ENCODE data around the gene CBARP. TPM values are rescaled to one million over a fixed set of nuclear protein-coding genes. Genes with fewer than 3 reads are reported as not detected.

CBARP gene
- total and polyA plus RNA-seq, 9 of the 15 experiments (the other 6 are each of a cell fraction or from before 2014, with no cell fraction given): 0.03 to 8.9 (median 1.2) TPM; not detected in 1

- TF ChIP-seq, protein P1, sequence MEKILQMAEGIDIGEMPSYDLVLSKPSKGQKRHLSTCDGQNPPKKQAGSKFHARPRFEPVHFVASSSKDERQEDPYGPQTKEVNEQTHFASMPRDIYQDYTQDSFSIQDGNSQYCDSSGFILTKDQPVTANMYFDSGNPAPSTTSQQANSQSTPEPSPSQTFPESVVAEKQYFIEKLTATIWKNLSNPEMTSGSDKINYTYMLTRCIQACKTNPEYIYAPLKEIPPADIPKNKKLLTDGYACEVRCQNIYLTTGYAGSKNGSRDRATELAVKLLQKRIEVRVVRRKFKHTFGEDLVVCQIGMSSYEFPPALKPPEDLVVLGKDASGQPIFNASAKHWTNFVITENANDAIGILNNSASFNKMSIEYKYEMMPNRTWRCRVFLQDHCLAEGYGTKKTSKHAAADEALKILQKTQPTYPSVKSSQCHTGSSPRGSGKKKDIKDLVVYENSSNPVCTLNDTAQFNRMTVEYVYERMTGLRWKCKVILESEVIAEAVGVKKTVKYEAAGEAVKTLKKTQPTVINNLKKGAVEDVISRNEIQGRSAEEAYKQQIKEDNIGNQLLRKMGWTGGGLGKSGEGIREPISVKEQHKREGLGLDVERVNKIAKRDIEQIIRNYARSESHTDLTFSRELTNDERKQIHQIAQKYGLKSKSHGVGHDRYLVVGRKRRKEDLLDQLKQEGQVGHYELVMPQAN (IDR thresholded peaks at IDR 0.05; ENCODE audit: borderline replicate concordance): 0 out of 2 replicates have a peak, but pooled peaks have one; percentile 26
- TF ChIP-seq HNRNPLL (IDR thresholded peaks at IDR 0.05; ENCODE audit: low read depth, low read length, poor library complexity, severe bottlenecking): peak; percentile 93
- 0 out of 2 replicates have a peak, but pooled peaks have one; percentile 22 for TF ChIP-seq STAT6 (CRISPR knock-in tag; IDR thresholded peaks at IDR 0.05)
- no peak for TF ChIP-seq FOXP4 (CRISPR knock-in tag; IDR thresholded peaks at IDR 0.05; ENCODE audit: borderline replicate concordance)
- TF ChIP-seq ARID4B (CRISPR knock-in tag; IDR thresholded peaks at IDR 0.05): peak; percentile 78
- TF ChIP-seq ZC3H11A (IDR thresholded peaks at IDR 0.05; ENCODE audit: low read depth, low read length): peak; percentile 34; the same call in 1 of the 2 replicates
Observed at GRCh38 chr19:1239796-1240737, 2.3 kb upstream of the CBARP start (continued).

Measured in K562 (cell line).